AG09319 (cell line): ENCODE results near the gene INPP4B.
"Not testable (repeated sequence)": the region's sequence is repeated elsewhere in the genome, so short reads cannot be mapped to it uniquely, and the experiment has no call there.

Experiments
- DNase-seq: peaks from one replicate; pipeline ENCODE4 v3.0.0-alpha.2; 2010; ENCODE audit warnings: low read depth; ENCODE audit errors: extremely low read depth
- CTCF ChIP-seq: IDR thresholded peaks from 2 replicates; pipeline ENCODE4 v1.5.1; 2011; ENCODE audit warnings: low read depth, mild to moderate bottlenecking, inconsistent platforms, low read length, moderate library complexity

The INPP4B gene

DNA sequence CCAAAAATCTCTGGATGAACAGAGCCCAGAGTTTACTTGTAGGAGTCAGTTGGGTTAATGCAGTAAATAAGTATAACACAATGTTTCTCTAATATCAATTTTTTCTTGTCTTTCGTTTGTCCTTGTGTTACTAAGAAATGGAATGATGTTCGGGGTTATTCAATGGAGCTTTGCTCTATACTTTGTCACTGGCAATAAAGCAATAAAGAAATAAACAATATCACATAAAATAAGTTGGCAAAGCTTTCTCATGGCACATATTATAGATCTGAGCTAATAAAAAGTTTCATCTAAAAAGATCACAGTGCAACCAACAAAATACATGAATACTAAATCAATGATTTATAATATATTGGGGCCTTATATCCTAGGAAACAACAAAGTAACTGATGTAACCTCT, 32.7 kb downstream of the INPP4B start:
- DNase-seq: no peak
- no peak for TF ChIP-seq CTCF

DNA sequence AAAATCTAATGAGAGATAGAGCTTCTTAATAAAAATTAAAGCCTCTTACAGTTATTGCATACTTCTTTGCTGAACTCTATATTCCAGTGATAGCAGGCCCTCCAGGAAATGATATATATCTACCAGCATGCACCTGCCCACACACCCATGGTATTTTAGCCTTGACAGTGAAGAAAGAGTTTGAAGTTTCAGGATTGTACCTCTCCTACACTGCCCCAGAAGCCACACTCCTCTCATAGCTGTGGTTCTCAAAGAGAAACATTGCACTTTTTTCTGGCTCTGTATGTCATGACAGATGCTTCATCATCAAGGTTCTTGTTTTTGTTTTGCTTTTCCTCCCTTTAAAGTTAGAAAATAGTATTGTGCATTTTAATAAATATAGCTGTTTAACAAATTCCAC, 34.0 kb downstream of the INPP4B start:
- no peak for DNase-seq
- TF ChIP-seq CTCF: no peak

GRCh38 chr4:142811034-142811433, 35.1 kb downstream of the INPP4B start:
- no peak for DNase-seq
- TF ChIP-seq CTCF: no peak

- DNase-seq: no peak
These were observed 36.5 kb downstream of the INPP4B start for GRCh38 chr4:142809559-142809958.

DNA sequence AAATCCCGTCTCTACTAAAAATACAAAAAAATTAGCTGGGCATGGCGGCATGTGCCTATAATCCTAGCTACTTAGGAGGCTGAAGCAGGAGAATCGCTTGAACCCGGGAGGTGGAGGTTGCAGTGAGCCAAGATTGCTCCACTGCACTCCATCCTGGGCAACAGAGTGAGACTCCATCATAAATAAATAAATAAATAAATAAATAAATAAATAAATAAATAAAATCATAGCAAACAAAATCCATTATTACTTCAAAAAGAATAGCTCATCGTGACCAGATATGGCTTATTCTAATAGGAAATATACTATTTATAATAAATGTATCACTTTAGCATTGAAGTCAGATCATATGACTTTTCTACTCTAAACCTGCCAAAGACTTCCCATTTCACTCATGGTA, 42.2 kb downstream of the INPP4B start:
- not testable (repeated sequence) for DNase-seq

More at GRCh38 chr4:142809559-142809958, 36.5 kb downstream of the INPP4B start:
- no peak for TF ChIP-seq CTCF

DNA sequence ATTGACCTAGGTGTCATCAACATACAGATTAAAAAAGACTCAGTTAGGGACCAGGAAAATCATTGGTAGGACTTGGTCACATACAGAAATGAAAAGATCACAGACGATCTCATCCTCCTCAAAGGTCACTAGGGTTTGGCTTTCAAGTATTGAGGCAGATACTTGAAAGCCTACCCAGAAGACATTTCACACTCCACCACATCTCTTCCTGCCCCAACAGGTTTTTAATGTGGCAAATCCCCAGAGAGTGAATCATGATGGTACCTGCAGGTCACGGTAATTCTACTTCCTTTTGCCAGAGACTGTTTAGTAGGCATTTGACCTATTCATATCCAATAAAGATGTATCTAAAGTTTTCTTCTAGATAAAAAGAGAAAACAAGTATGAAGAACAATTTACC, 44.1 kb downstream of the INPP4B start:
- TF ChIP-seq CTCF: no peak
- DNase-seq: no peak

GRCh38 chr4:142781114-142781513, 65.0 kb downstream of the INPP4B start:
- DNase-seq: no peak
- no peak for TF ChIP-seq CTCF

DNA sequence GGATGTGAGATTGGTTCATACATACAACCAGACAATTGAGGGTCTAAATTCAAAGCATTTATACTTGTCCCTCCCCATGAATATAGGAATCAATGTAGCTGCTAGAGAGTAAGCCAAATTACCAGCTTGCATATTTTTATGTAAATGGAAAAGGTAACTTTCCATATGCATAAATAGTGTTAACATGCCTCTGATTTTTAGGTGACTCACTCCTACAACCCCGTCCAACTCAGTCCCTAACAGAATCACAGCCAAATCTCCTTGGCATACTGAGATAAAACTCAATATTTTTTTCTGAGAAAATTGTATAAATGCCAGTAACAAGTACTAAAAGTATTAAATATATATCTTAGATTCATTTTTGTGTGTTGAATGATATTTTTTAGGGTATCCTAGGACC, 67.2 kb downstream of the INPP4B start:
- no peak for DNase-seq
- TF ChIP-seq CTCF: no peak
